Mucosa of rectum (tissue), 2 donors: ENCODE results near the gene TNNC2.
A peak's percentile ranks its signal among the peaks of the same experiment; 100 is the strongest.
"Not testable (repeated sequence)": the region's sequence is repeated elsewhere in the genome, so short reads cannot be mapped to it uniquely, and the experiment has no call there.

Experiments
- H3K27ac ChIP-seq, 2 donors: one replicate each; pipeline ENCODE4 v1.7.0; 2013; ENCODE audit warnings: inconsistent platforms in 2 of 2, low read depth in 2 of 2, low read length in 2 of 2
- H3K27me3 ChIP-seq, 2 donors: one replicate each; pipeline ENCODE4 v1.7.0; 2013; ENCODE audit warnings: low read length in 2 of 2; ENCODE audit not compliant: control insufficient read depth in 2 of 2, insufficient read depth in 2 of 2
- H3K36me3 ChIP-seq, 2 donors: one replicate each; pipeline ENCODE4 v1.7.0; 2013; ENCODE audit warnings: low read length in 2 of 2; ENCODE audit not compliant: control insufficient read depth in 2 of 2, insufficient read depth in 2 of 2
- H3K4me1 ChIP-seq, 2 donors: one replicate each; pipeline ENCODE4 v1.7.0; 2013; ENCODE audit warnings: low read length in 2 of 2, mild to moderate bottlenecking in 1 of 2; ENCODE audit not compliant: control insufficient read depth in 2 of 2, insufficient read depth in 2 of 2
- H3K4me3 ChIP-seq, 2 donors: one replicate each; pipeline ENCODE4 v1.7.0; 2013; ENCODE audit warnings: low read length in 2 of 2
- H3K9ac ChIP-seq, 2 donors: one replicate each; pipeline ENCODE4 v1.7.0; 2013; ENCODE audit warnings: low read length in 2 of 2, low read depth in 1 of 2, mild to moderate bottlenecking in 1 of 2
- H3K9me3 ChIP-seq, 2 donors: one replicate each; pipeline ENCODE4 v1.7.0; 2013; ENCODE audit warnings: low read length in 2 of 2; ENCODE audit not compliant: control insufficient read depth in 2 of 2
- donor health status: healthy.
- donor health status: Normal muscosa, but diverticular disease.

TNNC2 gene

GRCh38 chr20:45835329-45835765, 8.2 kb upstream of the TNNC2 start:
- H3K9ac ChIP-seq, result no peak overlapping the region
- H3K4me1 ChIP-seq, result peaks cover 15 to 22% of the 10 kb centered on the region in 2 donors
- H3K27me3 ChIP-seq, result no peaks in the 10 kb centered on the region
- H3K9me3 ChIP-seq, result no peaks in the 10 kb centered on the region
- no peak overlapping the region for H3K4me3 ChIP-seq
- peak overlapping the region in 1 of 2 donors; percentile 2 for H3K27ac ChIP-seq
- H3K36me3 ChIP-seq, result peaks cover 3 to 8% of the 10 kb centered on the region in 2 donors

GRCh38 chr20:45834797-45835161, 7.7 kb upstream of the TNNC2 start:
- H3K9me3 ChIP-seq, result no peaks in the 10 kb centered on the region
- peak overlapping the region; percentile 64 to 87 for H3K27ac ChIP-seq
- H3K9ac ChIP-seq, result peak overlapping the region; percentile 52 to 82
- H3K36me3 ChIP-seq, result peaks cover 3 to 5% of the 10 kb centered on the region in 2 donors
- peaks cover 15 to 22% of the 10 kb centered on the region in 2 donors for H3K4me1 ChIP-seq
- peak overlapping the region; percentile 68 to 77 for H3K4me3 ChIP-seq
- no peaks in the 10 kb centered on the region for H3K27me3 ChIP-seq

- Histone ChIP-seq H3K9ac (peak overlapping the region; percentile 52 to 82), H3K4me1 (peaks cover 15 to 22% of the 10 kb centered on the region in 2 donors)
Observed at GRCh38 chr20:45833883-45834796, 7.0 kb upstream of the TNNC2 start.

GRCh38 chr20:45833030-45833882, 6.1 kb upstream of the TNNC2 start, which contains the start of gene SNX21:
SNX21 (plus strand) TSS chr20:45833799; CDS start chr20:45833920, 121 bp downstream.
- Histone ChIP-seq H3K9ac (peak within 1 kb of the TSS; percentile 52 to 82), H3K4me3 (peak within 1 kb of the TSS; percentile 68 to 77), H3K4me1 (peaks cover 15 to 22% of the 10 kb centered on the region in 2 donors)

More at GRCh38 chr20:45833883-45834796, 7.0 kb upstream of the TNNC2 start:
- peak overlapping the region; percentile 68 to 77 for H3K4me3 ChIP-seq
- H3K27me3 ChIP-seq, result no peaks in the 10 kb centered on the region
- peak overlapping the region; percentile 64 to 87 for H3K27ac ChIP-seq
- no peaks in the 10 kb centered on the region for H3K9me3 ChIP-seq
- peaks cover 3 to 4% of the 10 kb centered on the region in 2 donors for H3K36me3 ChIP-seq

GRCh38 chr20:45832619-45833018, 5.5 kb upstream of the TNNC2 start:
- peak overlapping the region in 1 of 2 donors; percentile 15 for H3K9ac ChIP-seq

More at GRCh38 chr20:45833030-45833882, 6.1 kb upstream of the TNNC2 start, which contains the start of gene SNX21:
- Histone ChIP-seq H3K36me3 (peaks cover 3 to 4% of the 10 kb centered on the region in 2 donors), H3K27ac (peak within 1 kb of the TSS; percentile 64 to 87), H3K27me3 (no peaks in the 10 kb centered on the region), H3K9me3 (no peaks in the 10 kb centered on the region)

GRCh38 chr20:45829673-45830106, 2.6 kb upstream of the TNNC2 start:
- not testable (repeated sequence) for H3K27me3 ChIP-seq, H3K9me3 ChIP-seq, H3K36me3 ChIP-seq, H3K4me3 ChIP-seq, H3K27ac ChIP-seq, H3K9ac ChIP-seq
- H3K4me1 ChIP-seq, result peaks cover 9 to 18% of the 10 kb centered on the region in 2 donors

More at GRCh38 chr20:45832619-45833018, 5.5 kb upstream of the TNNC2 start:
- Histone ChIP-seq H3K4me1 (peaks cover 15 to 22% of the 10 kb centered on the region in 2 donors), H3K36me3 (peaks cover 3 to 4% of the 10 kb centered on the region in 2 donors), H3K27ac (peak overlapping the region; percentile 64 to 87), H3K4me3 (no peak overlapping the region), H3K9me3 (no peaks in the 10 kb centered on the region), H3K27me3 (no peaks in the 10 kb centered on the region)

- no peak overlapping the region for H3K9ac ChIP-seq
- H3K27me3 ChIP-seq, result no peaks in the 10 kb centered on the region
- no peaks in the 10 kb centered on the region for H3K36me3 ChIP-seq
- no peaks in the 10 kb centered on the region for H3K9me3 ChIP-seq
- no peak overlapping the region for H3K27ac ChIP-seq
- peaks cover 8 to 14% of the 10 kb centered on the region in 2 donors for H3K4me1 ChIP-seq
- H3K4me3 ChIP-seq, result no peak overlapping the region
Observed at GRCh38 chr20:45828589-45828988, 1.5 kb upstream of the TNNC2 start.

- no peaks in the 10 kb centered on the region for H3K36me3 ChIP-seq
- H3K9ac ChIP-seq, result no peak overlapping the region
- H3K4me1 ChIP-seq, result peaks cover 13 to 15% of the 10 kb centered on the region in 2 donors
- no peaks in the 10 kb centered on the region for H3K9me3 ChIP-seq
- H3K4me3 ChIP-seq, result no peak overlapping the region
- no peaks in the 10 kb centered on the region for H3K27me3 ChIP-seq
- no peak overlapping the region for H3K27ac ChIP-seq
Observed at GRCh38 chr20:45827712-45828111, 600 bp upstream of the TNNC2 start.

- Histone ChIP-seq H3K9me3 (no peaks in the 10 kb centered on the region), H3K4me1 (peaks cover 21 to 24% of the 10 kb centered on the region in 2 donors), H3K36me3 (no peaks in the 10 kb centered on the region), H3K9ac (no peak overlapping the region), H3K27ac (no peak overlapping the region), H3K27me3 (no peaks in the 10 kb centered on the region), H3K4me3 (no peak overlapping the region)
Observed at GRCh38 chr20:45826381-45827019, 612 bp downstream of the TNNC2 start.
